Measurements from ENCODE around the gene TAL1. TPM values are rescaled to one million over a fixed set of nuclear protein-coding genes. Genes with fewer than 3 reads are reported as not detected.

TAL1 gene
- total RNA-seq, 4 donors from 2014 or later, result 3.0 to 4.2 (median 3.6) TPM

DNA sequence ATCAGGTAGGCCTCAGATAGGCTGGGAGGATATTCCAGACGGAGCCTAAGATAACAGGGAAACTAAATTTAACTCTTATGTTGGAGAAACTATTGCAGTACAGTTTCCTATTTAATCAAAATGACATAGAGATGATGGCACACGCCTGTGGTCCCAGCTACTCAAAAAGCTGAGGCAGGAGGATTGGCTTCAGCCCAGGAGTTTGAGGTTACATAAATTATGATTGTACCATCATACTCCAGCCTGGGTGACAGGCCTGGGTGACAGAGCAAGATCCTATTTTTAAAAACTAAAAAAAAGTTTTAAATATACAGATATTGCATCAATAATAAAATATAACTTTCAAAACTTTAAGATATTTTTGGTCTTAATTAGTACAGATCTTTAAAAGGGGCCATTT, 25.2 kb upstream of the TAL1 start:
- H3K4me3 ChIP-seq, result no peak overlapping the region
- no peak overlapping the region for H3K27ac ChIP-seq
- no peaks in the 10 kb centered on the region for H3K27me3 ChIP-seq
- no peaks in the 10 kb centered on the region for H3K36me3 ChIP-seq
- no peak for ATAC-seq
- TF ChIP-seq POLR2A (IDR thresholded peaks at IDR 0.05) (no peak), EP300 (IDR thresholded peaks at IDR 0.05) (no peak), POLR2AphosphoS5 (IDR thresholded peaks at IDR 0.05) (no peak)
- TF ChIP-seq, protein P1, sequence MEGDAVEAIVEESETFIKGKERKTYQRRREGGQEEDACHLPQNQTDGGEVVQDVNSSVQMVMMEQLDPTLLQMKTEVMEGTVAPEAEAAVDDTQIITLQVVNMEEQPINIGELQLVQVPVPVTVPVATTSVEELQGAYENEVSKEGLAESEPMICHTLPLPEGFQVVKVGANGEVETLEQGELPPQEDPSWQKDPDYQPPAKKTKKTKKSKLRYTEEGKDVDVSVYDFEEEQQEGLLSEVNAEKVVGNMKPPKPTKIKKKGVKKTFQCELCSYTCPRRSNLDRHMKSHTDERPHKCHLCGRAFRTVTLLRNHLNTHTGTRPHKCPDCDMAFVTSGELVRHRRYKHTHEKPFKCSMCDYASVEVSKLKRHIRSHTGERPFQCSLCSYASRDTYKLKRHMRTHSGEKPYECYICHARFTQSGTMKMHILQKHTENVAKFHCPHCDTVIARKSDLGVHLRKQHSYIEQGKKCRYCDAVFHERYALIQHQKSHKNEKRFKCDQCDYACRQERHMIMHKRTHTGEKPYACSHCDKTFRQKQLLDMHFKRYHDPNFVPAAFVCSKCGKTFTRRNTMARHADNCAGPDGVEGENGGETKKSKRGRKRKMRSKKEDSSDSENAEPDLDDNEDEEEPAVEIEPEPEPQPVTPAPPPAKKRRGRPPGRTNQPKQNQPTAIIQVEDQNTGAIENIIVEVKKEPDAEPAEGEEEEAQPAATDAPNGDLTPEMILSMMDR (IDR thresholded peaks at IDR 0.05), result no peak
- no peaks in the 10 kb centered on the region for H3K9me3 ChIP-seq
- 58 to 68% methylated on average over 2 of the region's 2 CpGs for WGBS, 2 donors (ENCODE audit: low coverage in 1 of 2)
- no peaks in the 10 kb centered on the region for H3K4me1 ChIP-seq

DNA sequence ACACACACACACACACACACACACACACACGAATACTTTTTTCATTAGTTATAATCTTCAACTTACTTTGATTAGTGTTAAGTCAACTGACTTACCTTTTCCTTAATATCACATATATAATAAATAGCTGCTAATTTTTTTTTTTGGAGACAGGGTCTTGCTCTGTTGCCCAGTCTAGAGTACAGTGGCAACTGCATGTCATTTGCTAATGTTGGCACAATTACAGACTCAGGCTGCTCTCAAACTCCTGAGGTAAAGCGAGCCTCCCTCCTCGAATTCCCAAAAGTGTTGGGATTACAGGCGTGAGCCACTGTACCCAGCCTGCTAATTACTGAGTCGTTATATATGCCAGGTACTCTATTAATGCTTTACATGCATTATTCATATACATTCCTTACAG, 20.8 kb upstream of the TAL1 start:
- no peaks in the 10 kb centered on the region for H3K4me1 ChIP-seq
- no peaks in the 10 kb centered on the region for H3K36me3 ChIP-seq
- no peaks in the 10 kb centered on the region for H3K9me3 ChIP-seq
- ATAC-seq, result no peak
- H3K27ac ChIP-seq, result no peak overlapping the region
- H3K27me3 ChIP-seq, result no peaks in the 10 kb centered on the region
- WGBS, 2 donors (ENCODE audit: low coverage in 1 of 2), result 89 to 97% methylated on average over 5 of the region's 5 CpGs
- TF ChIP-seq, protein P1 (IDR thresholded peaks at IDR 0.05), result no peak
- TF ChIP-seq POLR2A (IDR thresholded peaks at IDR 0.05), result no peak
- TF ChIP-seq EP300 (IDR thresholded peaks at IDR 0.05), result no peak
- TF ChIP-seq POLR2AphosphoS5 (IDR thresholded peaks at IDR 0.05), result no peak
- no peak overlapping the region for H3K4me3 ChIP-seq

DNA sequence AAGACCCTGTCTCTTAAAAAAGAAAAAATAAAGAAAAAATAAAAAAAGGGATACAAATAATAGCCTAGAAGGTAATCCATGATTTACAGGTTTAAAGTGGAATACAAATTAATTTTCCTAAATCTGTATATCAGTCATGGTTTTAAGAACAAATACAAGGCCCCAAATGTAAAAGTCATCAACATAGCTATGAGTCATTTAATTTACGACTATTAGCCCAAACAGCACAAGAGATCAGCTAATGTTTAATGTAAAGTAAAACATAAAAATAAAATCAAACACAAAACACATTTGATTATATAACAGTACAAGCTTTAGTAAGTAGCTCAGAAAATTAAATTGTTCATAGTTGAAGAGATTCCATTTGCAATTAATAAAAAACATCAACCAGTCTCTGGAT, 20.3 kb upstream of the TAL1 start:
- TF ChIP-seq POLR2AphosphoS5 (IDR thresholded peaks at IDR 0.05) (no peak), EP300 (IDR thresholded peaks at IDR 0.05) (no peak), POLR2A (IDR thresholded peaks at IDR 0.05) (no peak)
- TF ChIP-seq, protein P1 (IDR thresholded peaks at IDR 0.05), result no peak
- H3K27me3 ChIP-seq, result no peaks in the 10 kb centered on the region
- H3K4me1 ChIP-seq, result no peaks in the 10 kb centered on the region
- H3K36me3 ChIP-seq, result no peaks in the 10 kb centered on the region
- no peaks in the 10 kb centered on the region for H3K9me3 ChIP-seq
- 83 to 88% methylated on average over 1 of the region's 1 CpG for WGBS, 2 donors (ENCODE audit: low coverage in 1 of 2)
- H3K4me3 ChIP-seq, result no peak overlapping the region
- no peak for ATAC-seq
- H3K27ac ChIP-seq, result no peak overlapping the region

DNA sequence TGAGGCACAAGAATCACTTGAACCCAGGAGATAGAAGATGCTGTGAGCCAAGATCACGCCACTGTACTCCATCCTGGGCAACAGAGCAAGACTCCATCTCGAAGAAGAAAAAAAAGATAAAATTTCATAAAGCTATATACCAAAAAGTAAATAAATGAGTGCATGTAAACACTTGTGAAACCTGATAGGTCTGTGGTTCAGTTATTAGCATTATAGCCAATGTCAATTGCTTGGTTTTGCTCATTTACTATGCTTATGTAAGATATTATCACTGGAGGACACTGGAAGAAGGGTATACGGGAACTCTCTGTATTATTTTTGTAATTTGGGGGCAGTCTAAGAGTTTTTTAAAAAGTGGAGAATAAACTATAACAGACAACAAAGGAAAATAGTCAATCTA, 17.7 kb upstream of the TAL1 start:
- Histone ChIP-seq H3K4me1 (no peaks in the 10 kb centered on the region), H3K36me3 (no peaks in the 10 kb centered on the region), H3K27ac (no peak overlapping the region), H3K9me3 (no peaks in the 10 kb centered on the region), H3K4me3 (no peak overlapping the region), H3K27me3 (peaks cover 3% of the 10 kb centered on the region)
- TF ChIP-seq POLR2A (IDR thresholded peaks at IDR 0.05), result no peak
- TF ChIP-seq EP300 (IDR thresholded peaks at IDR 0.05), result no peak
- TF ChIP-seq, protein P1 (IDR thresholded peaks at IDR 0.05), result no peak
- TF ChIP-seq POLR2AphosphoS5 (IDR thresholded peaks at IDR 0.05), result no peak
- WGBS, 2 donors (ENCODE audit: low coverage in 1 of 2), result 89 to 100% methylated on average over 3 of the region's 3 CpGs
- ATAC-seq, result no peak

DNA sequence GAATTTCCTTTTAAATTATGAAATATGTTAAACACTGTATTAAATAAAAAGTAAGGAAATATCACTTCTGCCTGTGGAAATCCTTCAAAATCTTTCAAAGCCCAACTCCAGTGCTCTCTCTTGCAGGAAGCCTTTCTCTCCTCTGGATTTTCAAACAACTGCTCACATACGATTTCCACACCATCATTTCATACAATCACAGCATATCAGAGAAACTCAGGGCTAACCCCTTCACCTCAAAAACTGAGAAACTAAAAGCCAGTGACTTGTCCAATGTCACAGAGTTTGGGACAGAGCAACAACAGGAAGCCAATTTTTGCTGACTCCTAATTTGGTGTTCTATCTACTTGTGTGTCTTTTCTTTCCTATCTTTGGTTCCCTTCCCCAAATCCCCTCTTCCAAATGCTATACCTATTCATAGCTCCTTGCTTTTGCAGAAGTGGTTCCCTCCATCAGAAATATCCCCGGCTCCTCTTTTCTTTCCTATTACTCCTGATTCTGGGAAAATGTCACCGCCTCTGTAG, 12.4 kb upstream of the TAL1 start:
- Histone ChIP-seq H3K27me3 (peaks cover 40% of the 10 kb centered on the region), H3K9me3 (no peaks in the 10 kb centered on the region), H3K4me3 (no peak overlapping the region), H3K36me3 (no peaks in the 10 kb centered on the region), H3K4me1 (no peaks in the 10 kb centered on the region), H3K27ac (no peak overlapping the region)
- TF ChIP-seq POLR2AphosphoS5 (IDR thresholded peaks at IDR 0.05), result no peak
- no peak for ATAC-seq
- 43 to 61% methylated on average over 1 to 3 of the region's 3 CpGs for WGBS, 2 donors (ENCODE audit: low coverage in 1 of 2)

Measured in gastroesophageal sphincter (tissue), 4 donors.